ENCODE results near the gene NCCRP1. TPM values are rescaled to one million over a fixed set of nuclear protein-coding genes. Genes with fewer than 3 reads are reported as not detected.
A peak's percentile ranks its signal among the peaks of the same experiment; 100 is the strongest.

Gene NCCRP1
- total RNA-seq, 1 donor from 2014 or later, result 0.46 TPM

- intact Hi-C loops (cut with DNase I), result no loop called here
- H3K36me3 ChIP-seq, result no peaks in the 10 kb centered on the region
- H3K27ac ChIP-seq, result peak overlapping the region; percentile 42
- DNase-seq, result no peak
- H3K4me3 ChIP-seq, result no peak overlapping the region
- peaks cover 37% of the 10 kb centered on the region for H3K4me1 ChIP-seq
- ATAC-seq, result peak; percentile 4
- TF ChIP-seq CTCF (IDR thresholded peaks at IDR 0.05), result no peak
- no peaks in the 10 kb centered on the region for H3K27me3 ChIP-seq
- no peaks in the 10 kb centered on the region for H3K9me3 ChIP-seq
These were observed 35.7 kb upstream of the NCCRP1 start for GRCh38 chr19:39160889-39161672.

- DNase-seq (no peak), ATAC-seq (no peak)
- no peak for TF ChIP-seq CTCF (IDR thresholded peaks at IDR 0.05)
- Histone ChIP-seq H3K4me3 (no peak overlapping the region), H3K27me3 (no peaks in the 10 kb centered on the region), H3K4me1 (peaks cover 33% of the 10 kb centered on the region), H3K9me3 (no peaks in the 10 kb centered on the region), H3K27ac (no peak overlapping the region), H3K36me3 (no peaks in the 10 kb centered on the region)
- intact Hi-C loops (cut with DNase I), result no loop called here
These were observed 34.2 kb upstream of the NCCRP1 start for GRCh38 chr19:39162441-39163043.

GRCh38 chr19:39163621-39164020 is 33.1 kb upstream of the NCCRP1 start:
- H3K27ac ChIP-seq, result no peak overlapping the region
- TF ChIP-seq CTCF (IDR thresholded peaks at IDR 0.05), result no peak
- H3K4me3 ChIP-seq, result no peak overlapping the region
- H3K36me3 ChIP-seq, result no peaks in the 10 kb centered on the region
- no peaks in the 10 kb centered on the region for H3K27me3 ChIP-seq
- H3K9me3 ChIP-seq, result no peaks in the 10 kb centered on the region
- ATAC-seq (no peak), DNase-seq (no peak)
- intact Hi-C loops (cut with DNase I), result no loop called here
- H3K4me1 ChIP-seq, result peaks cover 35% of the 10 kb centered on the region

- Histone ChIP-seq H3K9me3 (no peaks in the 10 kb centered on the region), H3K27me3 (no peaks in the 10 kb centered on the region), H3K4me3 (no peak overlapping the region), H3K4me1 (peaks cover 35% of the 10 kb centered on the region), H3K27ac (no peak overlapping the region), H3K36me3 (no peaks in the 10 kb centered on the region)
- no peak for DNase-seq
- intact Hi-C loops (cut with DNase I), result no loop called here
- no peak for TF ChIP-seq CTCF (IDR thresholded peaks at IDR 0.05)
- ATAC-seq, result no peak
These were observed 32.5 kb upstream of the NCCRP1 start for GRCh38 chr19:39164289-39164688.

- no peak for DNase-seq
- ATAC-seq, result no peak
- Histone ChIP-seq H3K9me3 (no peaks in the 10 kb centered on the region), H3K36me3 (peaks cover 10% of the 10 kb centered on the region), H3K27me3 (no peaks in the 10 kb centered on the region), H3K27ac (peak overlapping the region; percentile 86), H3K4me1 (peaks cover 23% of the 10 kb centered on the region), H3K4me3 (no peak overlapping the region)
- intact Hi-C loops (cut with DNase I), result no loop called here
- no peak for TF ChIP-seq CTCF (IDR thresholded peaks at IDR 0.05)
These were observed 30.9 kb upstream of the NCCRP1 start for GRCh38 chr19:39165857-39166256.
